Femur (tissue), 1 donor: ENCODE data around the gene BCOR.

Experiments
- DNase-seq: peaks from one replicate; pipeline ENCODE4 v3.0.0-alpha.2; 2017

The BCOR gene

DNA sequence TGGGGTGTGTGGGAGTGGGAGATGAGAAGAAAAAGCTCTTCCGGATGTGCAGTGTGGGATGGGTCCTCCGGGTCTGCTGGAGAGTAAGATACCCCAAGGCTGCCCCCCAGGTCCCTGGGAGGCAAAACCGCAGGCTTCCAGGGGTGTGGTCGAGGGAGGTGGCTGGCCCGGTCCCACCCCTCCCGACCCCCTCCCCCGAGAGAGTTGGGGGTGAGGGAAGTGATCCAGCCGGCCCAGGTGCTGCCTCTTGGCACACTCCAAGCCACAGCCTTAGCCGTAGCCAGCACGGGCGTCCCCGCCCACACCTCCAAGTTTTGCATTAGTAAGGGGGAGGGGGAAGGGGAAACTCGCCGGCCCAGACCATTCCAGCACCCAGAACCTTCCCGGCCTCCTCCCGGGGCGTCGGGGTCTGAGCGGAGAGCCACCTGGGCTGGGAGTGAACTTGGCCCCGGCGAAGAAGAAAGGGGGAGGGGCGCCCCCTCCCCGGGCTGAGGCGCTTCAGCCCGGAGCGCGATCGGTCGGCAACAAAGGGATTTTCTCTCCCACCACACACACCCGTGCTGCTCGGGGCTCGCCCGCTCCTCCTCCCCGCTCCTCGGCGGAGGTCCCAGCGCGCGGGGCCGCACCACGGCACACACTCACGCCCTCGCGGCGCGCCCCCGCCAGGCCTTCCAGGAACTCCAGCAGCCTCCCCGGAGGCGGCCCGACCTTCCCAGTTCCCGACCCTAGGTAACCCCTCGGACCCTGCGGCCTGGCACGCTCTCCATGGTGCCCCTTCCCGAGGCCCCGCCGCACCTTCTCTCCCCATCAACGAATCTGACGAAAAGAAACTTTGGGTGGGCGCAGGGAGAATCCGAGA, 14.4 kb downstream of the BCOR start:
- DNase-seq = peak; percentile 51

DNA sequence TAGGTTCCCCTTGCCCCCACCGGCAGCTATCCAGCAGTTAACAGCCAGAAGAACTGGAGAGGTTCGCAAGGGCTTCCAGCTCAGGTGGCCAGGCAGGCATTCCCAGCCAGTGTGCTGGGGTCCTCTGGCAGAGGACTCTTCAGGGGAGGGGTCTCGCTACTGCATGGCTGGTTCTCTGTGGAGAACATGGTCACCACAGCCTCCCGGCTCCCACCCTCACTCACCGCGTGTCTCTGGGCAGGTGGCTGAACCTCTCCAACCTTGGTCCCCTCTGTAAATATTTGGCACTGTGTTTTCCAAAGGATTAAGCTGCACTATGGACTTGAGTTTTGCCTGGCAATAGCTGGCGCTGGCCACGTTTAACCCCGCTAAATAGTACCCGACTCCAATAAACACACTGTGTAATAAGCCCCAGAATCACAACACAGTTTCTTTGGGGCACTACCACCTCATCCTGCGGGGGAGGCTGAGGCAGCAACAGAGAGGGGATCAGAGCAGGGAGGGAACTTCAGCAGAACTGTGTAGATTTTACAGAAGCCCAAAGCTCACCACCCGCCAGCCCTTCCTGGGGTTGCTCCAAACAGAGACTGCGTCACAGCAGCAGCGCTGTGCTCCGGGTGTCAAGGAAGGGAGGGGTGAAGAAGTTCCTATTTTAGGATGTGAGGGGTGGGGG, 15.2 kb downstream of the BCOR start:
- DNase-seq = no peak

DNA sequence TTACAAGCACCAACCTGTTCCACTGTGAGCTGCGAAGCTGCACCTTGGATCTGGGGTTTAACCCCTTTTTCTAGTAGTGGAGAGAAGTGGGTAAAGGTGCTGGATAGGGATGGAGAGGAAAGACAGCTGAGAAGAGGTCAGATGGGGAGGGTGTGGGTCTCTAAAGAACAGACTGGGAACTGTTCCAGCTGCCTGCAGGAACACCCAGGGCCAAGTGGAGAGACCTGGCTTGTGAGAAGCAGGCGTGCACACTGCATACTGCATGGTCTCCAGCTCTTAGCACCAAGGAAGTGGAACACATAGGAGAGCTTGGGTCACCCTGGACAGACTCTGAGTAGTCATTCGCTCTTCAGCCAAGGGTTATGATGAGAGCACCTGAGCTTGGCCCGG, 16.1 kb downstream of the BCOR start:
- no peak for DNase-seq

DNA sequence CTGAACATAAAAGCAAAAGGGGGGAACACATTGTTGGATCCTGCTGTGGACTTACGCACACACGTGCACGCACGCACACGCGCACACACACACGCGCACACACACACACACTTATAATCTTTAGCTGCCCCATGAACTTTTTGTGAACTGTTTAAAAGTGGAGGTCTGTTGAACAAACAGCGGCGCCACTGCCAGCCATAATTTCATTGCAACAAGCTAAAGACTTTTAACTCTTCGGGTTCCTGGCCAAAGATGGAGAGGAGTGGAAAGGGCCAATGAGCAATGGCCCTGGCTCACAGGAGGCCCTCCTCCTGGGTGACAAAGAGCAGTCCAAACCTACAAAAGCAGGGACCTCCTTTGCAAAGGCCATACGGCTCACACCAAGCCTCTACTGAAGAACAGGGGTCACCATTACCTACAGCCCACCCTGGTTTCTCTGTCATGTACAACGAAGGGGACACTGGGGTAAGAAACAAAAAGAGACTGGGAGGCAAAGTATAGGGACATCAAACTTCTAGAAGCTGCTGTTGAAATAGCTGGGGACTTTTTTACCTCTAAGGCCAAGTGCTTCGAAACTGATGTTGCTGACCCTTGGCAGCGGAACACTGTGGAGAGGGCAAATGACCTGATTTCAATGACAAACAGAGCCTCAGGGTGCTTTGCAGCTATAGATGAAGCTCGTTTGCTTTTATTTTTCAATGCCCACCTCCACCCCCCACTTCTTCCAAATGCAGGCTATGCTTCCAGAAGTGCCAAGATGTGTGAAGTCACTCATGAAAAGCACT, 16.7 kb downstream of the BCOR start:
- no peak for DNase-seq

DNA sequence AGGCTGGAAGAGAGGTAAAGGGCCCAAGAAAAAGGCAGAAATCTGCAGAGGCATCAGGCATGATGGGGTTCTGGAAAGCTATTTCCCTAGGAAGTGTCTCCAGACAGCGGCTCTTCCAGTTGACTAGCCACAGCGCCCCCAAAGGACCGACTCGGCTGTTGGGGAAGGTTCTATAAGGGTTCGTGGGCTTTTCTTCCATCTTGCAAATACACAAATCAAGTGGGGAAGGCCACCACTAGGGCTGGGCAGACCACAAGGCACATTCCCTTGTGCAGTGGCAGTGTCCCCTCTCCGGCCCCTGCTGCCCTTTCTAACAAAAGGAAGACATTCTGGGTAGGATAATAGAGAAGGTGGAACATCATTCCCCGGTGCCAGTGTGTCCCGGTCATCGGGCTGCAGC, 18.2 kb downstream of the BCOR start:
- no peak for DNase-seq

DNA sequence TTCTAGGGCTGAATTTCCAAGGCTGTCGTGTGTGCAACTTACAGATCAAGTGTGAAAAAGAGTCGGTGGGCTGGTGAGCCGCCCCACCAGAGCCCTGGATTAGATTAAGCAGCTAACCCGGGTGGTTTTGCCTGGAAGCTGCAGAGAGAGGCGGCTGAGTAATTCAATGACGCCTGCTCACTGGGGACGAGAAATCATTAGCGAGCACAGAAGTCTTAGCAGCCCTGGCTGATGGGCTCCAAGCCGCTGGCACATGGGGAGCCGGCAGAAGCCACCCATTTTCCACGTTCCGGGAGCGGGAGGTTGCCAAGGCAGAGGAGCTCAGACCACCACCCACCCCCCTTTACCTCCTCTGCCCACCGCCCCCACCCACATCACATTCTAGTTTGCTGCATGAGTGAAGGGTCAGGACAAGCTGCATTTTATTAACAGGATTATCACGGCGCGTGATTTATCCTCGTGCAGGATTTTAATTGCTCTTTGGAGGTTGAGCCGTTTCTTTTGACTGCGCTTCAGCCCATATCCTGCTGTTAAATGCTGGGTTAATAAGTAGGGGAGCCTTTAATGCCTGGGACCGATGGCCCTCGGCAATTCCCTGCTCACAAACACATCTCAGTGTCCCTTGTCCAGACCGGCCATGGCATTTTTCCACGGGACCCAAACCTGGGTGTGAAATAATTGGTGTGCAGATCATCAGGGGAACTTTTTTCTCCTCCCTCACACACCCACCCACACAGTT, 19.1 kb downstream of the BCOR start:
- DNase-seq = no peak

DNA sequence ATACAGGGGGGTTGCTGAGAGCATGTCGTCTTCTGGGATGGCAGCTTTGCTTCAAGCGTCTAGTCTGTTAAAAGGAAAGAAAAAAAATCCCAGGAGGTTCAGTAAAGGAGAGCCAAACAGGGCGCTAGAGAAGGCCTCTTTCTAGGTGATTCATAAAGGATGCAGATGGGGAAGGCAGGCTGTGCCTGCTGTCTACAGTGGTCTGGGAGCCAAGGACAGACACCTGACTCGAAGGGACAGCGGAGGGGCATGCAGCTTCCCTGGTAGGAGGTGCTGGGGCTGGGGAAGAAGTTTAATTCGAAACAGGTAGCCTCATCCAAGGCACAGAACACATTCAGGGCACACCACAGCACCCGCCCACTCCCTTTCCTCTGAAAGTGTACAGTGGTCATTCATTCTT, 19.9 kb downstream of the BCOR start:
- DNase-seq = no peak

DNA sequence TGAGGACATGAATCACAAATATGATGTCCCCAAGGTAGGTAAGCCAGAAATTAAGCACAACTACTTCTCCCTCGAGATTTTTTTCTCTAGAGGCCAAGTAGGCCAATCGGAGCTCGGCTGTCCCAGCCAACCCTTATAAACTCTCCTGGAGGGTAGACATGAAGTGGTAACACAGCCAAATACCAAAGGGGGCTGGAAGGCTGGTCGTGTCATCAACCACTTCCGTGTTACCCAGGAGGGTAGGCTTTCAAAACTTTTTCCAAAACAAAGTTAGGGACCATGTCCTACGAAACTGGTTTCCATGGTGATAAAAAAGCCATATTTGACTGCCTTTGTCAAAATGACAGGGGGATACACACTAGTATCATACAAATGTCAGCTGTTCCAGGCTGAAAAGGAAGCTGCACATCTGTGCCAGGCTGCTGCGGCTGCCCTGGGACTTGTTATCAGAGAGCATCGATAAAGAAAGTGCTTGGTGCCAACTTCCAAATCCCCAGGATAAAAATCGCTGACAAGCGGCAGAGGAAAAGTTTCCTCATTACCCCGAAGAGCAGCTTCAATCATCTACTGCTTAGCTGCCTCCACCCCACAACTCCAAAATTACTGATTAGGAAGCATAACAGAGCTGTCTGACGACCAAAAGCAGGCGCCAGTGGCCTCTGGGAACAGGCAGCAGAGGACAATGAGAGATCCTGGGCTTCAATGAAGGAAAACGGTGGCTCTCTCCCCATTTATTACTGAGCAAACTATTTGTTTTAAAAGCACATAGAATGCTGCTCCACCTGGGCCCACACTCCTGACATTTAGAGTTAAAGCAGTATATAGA, 20.8 kb downstream of the BCOR start:
- DNase-seq = no peak

DNA sequence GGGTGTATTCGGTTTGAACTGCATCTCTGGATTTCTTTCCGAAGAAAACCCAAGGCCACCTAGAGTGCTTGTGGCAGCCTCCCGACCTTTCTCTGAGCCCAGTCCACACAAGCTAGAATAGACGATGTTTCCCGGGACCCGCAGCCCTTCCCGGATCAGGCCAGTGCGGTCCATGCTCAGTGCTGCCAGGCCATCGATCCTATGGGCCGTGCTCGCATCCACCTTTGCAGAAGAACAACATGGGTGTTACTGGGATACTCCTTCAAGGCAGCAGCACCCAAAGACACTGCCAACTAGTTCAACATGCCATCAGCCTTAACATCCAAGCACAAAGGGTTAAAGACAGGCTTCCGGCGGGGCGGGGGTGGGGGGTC, 22.8 kb downstream of the BCOR start:
- DNase-seq = no peak

DNA sequence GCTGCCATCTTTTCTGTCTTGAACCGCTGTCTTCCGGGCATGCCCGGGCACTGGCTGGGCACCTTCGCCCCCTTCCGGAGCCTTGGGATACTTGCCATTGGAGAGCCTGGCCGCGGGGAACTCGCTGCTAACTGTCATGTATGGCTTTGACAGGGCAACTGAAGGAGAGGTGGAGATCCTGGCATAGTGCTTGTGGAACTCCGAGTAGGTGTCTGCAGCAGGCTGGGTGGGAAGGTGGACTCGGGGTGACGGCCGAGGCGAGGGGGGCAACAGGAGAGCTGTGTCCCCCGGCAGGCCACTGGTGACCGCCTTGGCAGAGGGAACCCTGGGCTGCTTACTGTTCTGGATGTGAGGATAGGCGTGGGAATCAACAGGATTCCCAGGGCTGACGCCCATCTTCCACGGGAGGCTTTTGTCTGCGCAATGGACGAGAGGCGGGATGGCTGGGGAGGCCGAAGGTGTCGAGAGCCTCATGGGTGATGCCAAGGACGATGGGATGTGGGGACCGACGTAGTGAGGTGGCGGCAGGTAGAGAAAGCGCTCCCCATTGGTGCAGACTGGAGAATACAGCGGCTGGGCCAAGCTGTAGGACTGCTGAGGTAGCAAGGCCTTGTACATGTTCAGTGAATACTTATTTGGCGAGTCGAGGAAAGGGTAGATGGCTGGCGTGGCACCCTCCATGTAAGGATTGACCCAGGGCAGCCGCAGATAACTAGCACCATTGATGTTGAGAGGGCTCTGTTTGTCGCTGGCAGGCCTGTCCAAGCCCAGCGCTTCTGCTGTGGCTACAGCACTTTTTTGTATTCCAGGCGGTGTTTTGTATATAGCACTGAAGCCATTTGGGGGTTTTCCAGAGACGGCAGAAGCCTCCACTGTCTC, 23.4 kb downstream of the BCOR start:
- no peak for DNase-seq

DNA sequence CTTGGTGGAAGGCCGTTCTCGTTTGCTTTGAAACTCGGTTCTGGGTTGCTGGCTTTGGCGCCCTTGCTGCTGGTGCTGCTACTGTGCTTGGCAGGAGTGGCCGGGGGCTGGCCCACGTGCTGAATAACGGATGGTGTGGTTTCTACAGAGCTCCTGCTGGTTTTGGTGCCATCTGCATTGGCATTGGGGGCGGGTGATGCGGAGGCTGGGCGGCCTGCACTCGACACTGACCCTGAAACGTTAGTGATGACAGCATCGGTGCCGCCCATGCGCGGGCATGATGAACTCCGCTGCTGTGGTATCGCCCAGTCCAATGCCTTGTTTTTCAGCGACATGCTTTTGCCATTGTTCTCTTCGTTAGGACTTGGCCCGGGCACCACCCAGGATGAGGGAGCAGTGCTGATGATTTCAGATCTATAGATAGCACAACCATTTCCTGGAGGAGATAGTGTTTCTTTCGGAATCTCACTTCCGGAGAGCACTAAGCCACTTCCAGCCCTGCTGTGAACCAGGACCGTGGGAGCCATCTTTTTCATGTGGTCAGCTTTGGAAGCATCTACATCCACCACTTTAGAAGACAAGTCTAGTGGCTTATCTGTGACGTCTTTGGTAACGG, 24.2 kb downstream of the BCOR start:
- no peak for DNase-seq

DNA sequence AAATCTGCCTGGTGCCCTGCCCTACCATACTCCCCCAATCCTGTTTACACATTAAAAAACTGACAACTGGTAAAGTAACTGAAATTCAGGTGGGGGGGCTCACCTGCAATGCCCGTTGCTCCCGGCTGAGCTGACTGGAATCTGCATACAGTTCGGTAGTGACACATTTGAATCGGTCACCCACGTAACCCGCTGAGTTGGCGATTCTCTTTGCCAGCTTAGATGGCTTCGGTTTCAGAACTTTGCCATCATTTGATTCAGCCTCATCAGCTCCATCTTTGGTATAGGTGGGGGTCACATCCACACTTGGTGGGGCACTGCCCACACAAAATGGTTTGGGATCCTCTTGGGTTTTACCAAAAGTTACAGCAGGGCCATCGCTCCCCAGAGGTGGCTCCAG, 25.5 kb downstream of the BCOR start:
- DNase-seq = no peak

DNA sequence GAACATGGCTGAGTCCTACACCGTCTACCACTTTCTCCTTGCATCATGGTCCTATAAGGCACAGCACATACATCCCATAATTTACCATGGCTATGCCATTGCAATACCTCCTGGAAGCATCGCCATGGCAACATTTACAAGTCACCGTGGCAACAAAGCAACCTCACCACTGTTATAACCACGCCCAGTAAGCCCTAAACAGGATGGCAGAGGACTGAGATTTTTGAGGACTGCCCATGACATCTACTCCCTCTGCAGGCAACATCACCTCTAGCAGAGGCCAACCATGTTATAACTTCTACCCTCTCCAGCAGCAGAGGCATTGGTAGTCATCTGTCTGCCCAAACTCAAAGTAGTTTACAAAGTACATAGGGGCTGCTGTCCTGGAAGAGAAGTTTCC, 29.7 kb downstream of the BCOR start:
- DNase-seq = no peak

DNA sequence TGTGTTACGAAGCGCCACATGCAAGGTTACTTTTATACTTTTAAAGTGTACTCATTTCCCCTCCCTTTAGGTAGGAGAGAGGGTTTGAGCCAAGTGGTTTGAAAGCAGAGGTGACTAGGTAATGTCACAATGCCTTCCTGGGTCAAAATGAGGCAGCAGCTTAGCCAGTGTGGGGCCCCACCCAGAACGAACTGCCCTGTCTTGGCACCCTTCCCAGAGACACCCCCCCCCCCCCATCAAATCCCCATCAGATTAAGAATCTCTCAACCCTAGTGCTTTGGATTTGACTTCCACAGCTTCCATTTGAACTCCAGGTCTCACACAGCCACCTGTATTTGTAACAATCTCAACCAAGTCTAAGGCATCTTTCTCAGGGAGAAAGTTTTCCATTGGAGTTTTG, 31.1 kb downstream of the BCOR start:
- DNase-seq = peak; percentile 2

DNA sequence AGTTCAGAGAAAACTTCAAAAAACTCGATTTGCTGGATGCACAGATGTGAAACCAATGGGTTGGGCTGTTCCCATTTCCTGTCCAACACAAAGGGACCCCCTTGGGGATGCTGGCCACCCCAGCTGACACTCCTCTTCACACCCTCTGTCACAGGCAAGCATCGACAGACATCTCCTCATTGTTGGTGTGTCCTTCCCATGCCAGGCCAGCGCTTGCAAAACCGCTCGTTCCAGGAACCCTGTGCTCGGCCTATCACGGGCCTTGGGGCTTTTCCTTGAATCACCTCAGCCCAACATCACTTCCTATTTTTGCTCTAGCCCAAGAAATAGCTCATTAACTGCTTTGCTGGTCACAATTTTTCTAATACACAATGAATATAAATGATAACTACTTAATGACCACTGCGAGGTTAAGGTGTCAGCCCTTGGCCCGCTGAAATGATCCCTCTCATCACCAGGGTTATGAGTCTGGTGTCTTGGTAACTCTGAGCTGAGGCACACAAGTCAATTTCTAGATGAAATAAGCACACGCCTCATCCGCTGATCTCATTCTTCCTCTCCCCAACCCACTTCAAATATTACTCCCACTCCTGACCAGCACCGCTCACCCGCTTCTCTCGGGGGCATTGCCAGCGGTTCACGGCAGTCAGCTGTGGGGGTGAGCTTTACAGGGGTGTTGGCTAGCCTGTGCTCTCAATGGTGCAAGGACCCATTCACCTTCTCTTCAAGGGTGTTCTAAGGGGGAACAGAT, 32.3 kb downstream of the BCOR start:
- no peak for DNase-seq

DNA sequence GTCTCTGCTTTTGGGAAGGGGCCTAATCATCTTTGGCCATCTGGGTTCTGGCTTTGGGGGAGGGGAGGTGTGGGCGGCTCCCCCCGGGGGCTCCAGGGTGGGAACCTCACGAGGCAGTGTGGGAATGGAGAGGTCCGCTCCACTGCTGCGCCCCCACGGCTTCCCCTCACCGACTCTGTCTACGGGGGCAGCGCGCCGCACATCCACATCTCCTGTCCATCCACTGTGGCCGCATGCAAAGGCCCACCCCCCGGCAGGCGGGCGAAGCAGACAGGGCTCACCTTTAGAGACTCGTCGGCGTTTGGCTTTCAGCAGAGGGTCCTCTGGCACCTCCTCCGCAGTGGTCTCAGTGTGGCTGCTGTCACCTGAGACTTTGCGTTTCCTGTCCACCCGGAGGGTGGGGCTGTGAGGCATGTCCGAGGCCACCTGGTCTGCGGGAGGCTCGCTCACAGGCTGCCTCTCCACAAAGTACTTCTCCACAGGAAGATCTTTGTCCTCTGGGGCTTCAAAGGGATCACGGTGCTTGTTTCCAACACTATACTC, 33.6 kb downstream of the BCOR start:
- no peak for DNase-seq

DNA sequence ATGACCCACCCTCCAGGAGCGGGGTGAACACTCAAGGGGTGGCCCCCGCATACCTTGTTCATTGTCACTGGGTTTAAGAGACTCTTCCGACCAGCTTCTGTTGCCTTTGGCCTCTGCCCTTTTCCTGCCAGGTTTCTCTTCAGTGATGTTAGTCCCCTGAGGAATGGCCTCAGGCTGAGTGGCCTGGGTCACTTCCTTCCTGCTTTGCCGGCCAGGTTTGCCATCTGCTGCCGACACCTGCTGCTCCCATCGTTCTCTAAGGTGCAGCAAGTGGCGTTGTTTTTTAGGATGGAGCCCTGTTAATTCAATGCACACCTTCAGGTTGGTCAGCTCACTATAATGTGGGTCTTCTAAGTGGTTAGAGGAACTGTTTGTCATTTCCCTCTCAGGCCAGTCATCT, 34.2 kb downstream of the BCOR start:
- DNase-seq = no peak

DNA sequence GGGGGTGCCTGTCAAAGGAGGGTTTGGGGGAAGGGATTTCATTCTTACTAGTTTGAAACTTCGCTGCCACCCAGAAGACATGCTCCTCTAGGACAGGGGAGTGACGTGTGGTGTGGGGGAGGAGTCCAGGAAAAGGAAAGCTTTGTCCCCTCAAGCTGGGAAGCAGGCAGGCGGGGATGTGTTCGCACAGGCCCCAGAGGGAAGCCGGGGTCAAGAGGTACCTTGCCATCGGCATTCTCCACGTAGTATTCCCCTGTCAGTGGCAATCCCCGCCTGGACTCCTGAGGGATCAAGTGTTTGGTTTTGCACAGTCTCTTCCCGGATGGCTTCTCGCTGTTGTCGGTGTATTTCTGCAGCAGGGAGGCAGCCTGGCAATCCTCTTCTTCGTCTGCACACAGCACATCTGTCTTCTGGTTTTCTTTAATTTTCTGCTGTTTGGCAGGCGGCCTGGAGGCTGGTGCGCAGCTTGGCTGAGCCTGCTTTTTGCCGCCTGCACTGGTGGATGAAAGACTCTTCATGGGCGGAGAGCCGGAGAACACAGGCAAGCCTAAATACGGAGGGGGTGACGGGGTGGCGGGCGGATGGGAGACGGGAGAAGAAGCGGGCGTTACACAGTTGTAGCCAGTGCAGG, 35.1 kb downstream of the BCOR start:
- peak; percentile 61 for DNase-seq

DNA sequence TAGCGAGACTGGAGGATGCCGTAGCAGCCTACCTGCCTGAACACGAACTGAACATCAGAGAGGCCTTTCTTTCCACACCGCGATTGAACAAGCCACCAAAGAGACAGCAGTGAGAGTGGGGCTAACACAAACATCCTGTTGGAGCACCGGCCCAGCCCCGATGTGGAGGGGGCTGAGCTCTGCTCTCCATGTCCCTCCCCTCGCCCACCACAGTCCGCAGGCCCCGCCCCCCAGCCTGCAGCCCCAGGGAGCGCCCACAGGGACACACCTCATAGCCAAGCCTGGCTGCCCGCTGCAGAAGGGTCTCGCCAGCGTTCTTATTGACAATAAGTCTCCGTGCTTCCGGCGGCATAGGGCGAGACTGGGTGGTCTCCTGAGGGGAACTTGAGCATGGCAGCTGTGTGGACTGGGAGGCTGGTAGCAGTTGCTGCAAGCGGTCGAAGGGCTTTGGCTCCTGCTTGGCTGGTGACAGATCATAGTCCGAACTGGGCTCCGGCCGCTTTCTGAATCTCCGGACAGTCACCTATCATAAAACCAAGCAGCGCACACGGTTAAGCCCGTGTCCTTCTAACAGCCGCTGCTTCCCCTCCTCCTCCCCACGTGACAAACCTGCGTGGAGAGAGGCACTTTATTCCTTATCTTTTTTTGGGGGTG, 35.8 kb downstream of the BCOR start:
- DNase-seq = no peak
